IMR-90 (cell line): ENCODE measurements around the gene MRPS22.

Source experiments
- BHLHE40 ChIP-seq: fragments of 150-350 bp; IDR thresholded peaks from 2 replicates; pipeline ENCODE4 v1.6.1; 2016; ENCODE audit warnings: mild to moderate bottlenecking, low read depth, low read length
- CEBPB ChIP-seq: IDR thresholded peaks from 2 replicates; pipeline ENCODE4 v1.6.1; 2012; ENCODE audit warnings: low read depth, low read length, improper control_type of control experiment
- MAFK ChIP-seq: IDR thresholded peaks from 2 replicates; pipeline ENCODE4 v1.6.1; 2012; ENCODE audit warnings: low read depth, low read length, improper control_type of control experiment
- MXI1 ChIP-seq: IDR thresholded peaks from 2 replicates; pipeline ENCODE4 v1.6.1; 2012; ENCODE audit warnings: low read depth, mild to moderate bottlenecking, low read length, moderate library complexity, borderline replicate concordance
- POLR2A ChIP-seq: IDR thresholded peaks from 2 replicates; pipeline ENCODE4 v1.6.1; 2012; ENCODE audit warnings: mild to moderate bottlenecking, low read depth, low read length
- RAD21 ChIP-seq: IDR thresholded peaks from 2 replicates; pipeline ENCODE4 v1.6.1; 2012; ENCODE audit warnings: low read length, improper control_type of control experiment
- RFX5 ChIP-seq: IDR thresholded peaks from 2 replicates; pipeline ENCODE4 v1.8.0; 2012; ENCODE audit warnings: low read depth, mild to moderate bottlenecking, low read length, moderate library complexity
- TF ChIP-seq, protein P1 (sequence below): conservative IDR thresholded peaks from 2 replicates; pipeline ENCODE4 v1.5.1; 2012; ENCODE audit warnings: mild to moderate bottlenecking, low read depth, low read length, improper control_type of control experiment

DNA sequence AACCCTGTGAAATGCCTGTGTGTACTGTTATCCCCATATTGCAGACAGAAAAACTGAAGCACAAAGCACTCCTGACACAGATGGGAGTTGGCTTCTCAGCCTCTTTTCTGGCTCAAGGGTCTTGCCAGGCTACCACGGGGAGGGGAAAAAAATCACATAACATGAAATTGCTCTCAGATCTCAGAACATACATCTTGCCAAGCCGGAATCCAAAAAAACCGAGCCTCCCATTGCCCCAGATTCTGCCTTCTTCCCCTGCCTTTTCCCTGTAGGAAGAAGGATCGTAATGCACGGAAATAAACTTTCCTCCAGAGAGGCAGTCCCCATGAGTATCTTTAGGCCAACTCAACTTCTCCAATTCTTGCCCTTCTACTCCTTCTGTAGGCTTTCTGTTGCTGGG is 16.6 kb upstream of the MRPS22 start:
- TF ChIP-seq BHLHE40 (no peak), RAD21 (no peak), POLR2A (no peak), MAFK (no peak), RFX5 (no peak), CEBPB (no peak), MXI1 (no peak)
- TF ChIP-seq, protein P1, sequence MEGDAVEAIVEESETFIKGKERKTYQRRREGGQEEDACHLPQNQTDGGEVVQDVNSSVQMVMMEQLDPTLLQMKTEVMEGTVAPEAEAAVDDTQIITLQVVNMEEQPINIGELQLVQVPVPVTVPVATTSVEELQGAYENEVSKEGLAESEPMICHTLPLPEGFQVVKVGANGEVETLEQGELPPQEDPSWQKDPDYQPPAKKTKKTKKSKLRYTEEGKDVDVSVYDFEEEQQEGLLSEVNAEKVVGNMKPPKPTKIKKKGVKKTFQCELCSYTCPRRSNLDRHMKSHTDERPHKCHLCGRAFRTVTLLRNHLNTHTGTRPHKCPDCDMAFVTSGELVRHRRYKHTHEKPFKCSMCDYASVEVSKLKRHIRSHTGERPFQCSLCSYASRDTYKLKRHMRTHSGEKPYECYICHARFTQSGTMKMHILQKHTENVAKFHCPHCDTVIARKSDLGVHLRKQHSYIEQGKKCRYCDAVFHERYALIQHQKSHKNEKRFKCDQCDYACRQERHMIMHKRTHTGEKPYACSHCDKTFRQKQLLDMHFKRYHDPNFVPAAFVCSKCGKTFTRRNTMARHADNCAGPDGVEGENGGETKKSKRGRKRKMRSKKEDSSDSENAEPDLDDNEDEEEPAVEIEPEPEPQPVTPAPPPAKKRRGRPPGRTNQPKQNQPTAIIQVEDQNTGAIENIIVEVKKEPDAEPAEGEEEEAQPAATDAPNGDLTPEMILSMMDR = no peak
